Smooth muscle cell (in vitro differentiated cells): ENCODE measurements around the gene PSEN2. TPM values are rescaled to one million over a fixed set of nuclear protein-coding genes. Genes with fewer than 3 reads are reported as not detected.

Experiments used
- DNase-seq: peaks from one replicate; lab custom pipeline; 2025; ENCODE audit not compliant: unreplicated experiment; lab: John Stamatoyannopoulos, UW
- H2AFZ ChIP-seq: fragments of 200-600 bp; sonication (generic); 2 replicates; pipeline ENCODE4 v1.6.0; 2016; ENCODE audit warnings: antibody characterized with exemption, low read depth, mild to moderate bottlenecking
- H3F3A ChIP-seq: fragments of 200-600 bp; sonication (generic); 2 replicates; pipeline ENCODE4 v1.6.0; 2017; ENCODE audit warnings: antibody characterized with exemption, low read depth
- H3K27ac ChIP-seq: fragments of 200-600 bp; sonication (generic); 2 replicates; pipeline ENCODE4 v1.5.1; 2016; ENCODE audit warnings: low read depth, mild to moderate bottlenecking
- H3K27me3 ChIP-seq: fragments of 200-600 bp; sonication (generic); 2 replicates; pipeline ENCODE4 v1.6.1; 2016; ENCODE audit warnings: low read depth, mild to moderate bottlenecking
- H3K36me3 ChIP-seq: fragments of 200-600 bp; sonication (generic); 2 replicates; pipeline ENCODE4 v1.5.1; 2016; ENCODE audit warnings: low read depth
- H3K4me1 ChIP-seq: fragments of 200-600 bp; sonication (generic); 2 replicates; pipeline ENCODE4 v1.5.1; 2016; ENCODE audit warnings: low read depth
- H3K4me2 ChIP-seq: fragments of 200-600 bp; sonication (generic); 2 replicates; pipeline ENCODE4 v1.6.0; 2016; ENCODE audit warnings: mild to moderate bottlenecking
- H3K4me3 ChIP-seq: fragments of 200-600 bp; sonication (generic); 2 replicates; pipeline ENCODE4 v1.5.1; 2016; ENCODE audit warnings: mild to moderate bottlenecking
- H3K79me2 ChIP-seq: fragments of 200-600 bp; sonication (generic); 2 replicates; pipeline ENCODE4 v1.6.0; 2016; ENCODE audit warnings: low read depth, mild to moderate bottlenecking
- H3K9ac ChIP-seq: fragments of 200-600 bp; sonication (generic); 2 replicates; pipeline ENCODE4 v1.6.0; 2016; ENCODE audit warnings: low read depth
- H3K9me3 ChIP-seq: fragments of 200-600 bp; sonication (generic); replicated peaks from 2 replicates; pipeline ENCODE4 v1.5.1; 2016; ENCODE audit warnings: low read depth
- H4K20me1 ChIP-seq: fragments of 200-600 bp; sonication (generic); 2 replicates; pipeline ENCODE4 v1.6.0; 2016; ENCODE audit warnings: low read depth
- CTCF ChIP-seq: fragments of 200-600 bp; sonication (generic); IDR thresholded peaks from 2 replicates; pipeline ENCODE4 v1.5.1; 2017; ENCODE audit warnings: borderline replicate concordance, mild to moderate bottlenecking, antibody characterized with exemption; ENCODE audit not compliant: insufficient read depth, poor library complexity, severe bottlenecking
- WGBS: methylation state at CpG from one replicate; pipeline ENCODE4 v1.1.7; 2016; ENCODE audit warnings: low lambda C conversion rate; 5-methylcytosine and 5-hydroxymethylcytosine counted together
- polyA plus RNA-seq: library from polyadenylated mRNA; unstranded; fragments of >200 nt; fragmentation: Nextera tagmentation; extraction: Ambion mirVana; gene quantifications from 2 replicates; pipeline ENCODE4 v1.2.1, GENCODE V29; 2016
- total RNA-seq: library from RNA; depleted of rRNA; stranded (reverse); fragments of >200 nt; gene quantifications from 2 replicates; pipeline ENCODE4 v1.2.3, GENCODE V29; 2014

The PSEN2 gene
- total and polyA plus RNA-seq, 2 experiments from 2014 or later: 3.5 to 5.7 TPM

GRCh38 chr1:226888021-226888420 is 17.6 kb downstream of the PSEN2 start:
- 98% methylated on average over 8 of the region's 8 CpGs for WGBS
- Histone ChIP-seq H3K4me2 (no peak overlapping the region), H4K20me1 (no peaks in the 10 kb centered on the region), H3F3A (no peaks in the 10 kb centered on the region), H3K27ac (no peak overlapping the region), H3K79me2 (no peaks in the 10 kb centered on the region), H3K9ac (no peak overlapping the region), H3K9me3 (no peaks in the 10 kb centered on the region), H3K4me3 (no peak overlapping the region), H2AFZ (no peak overlapping the region), H3K4me1 (no peaks in the 10 kb centered on the region), H3K36me3 (no peaks in the 10 kb centered on the region), H3K27me3 (no peaks in the 10 kb centered on the region)
- TF ChIP-seq CTCF: no peak
- no peak for DNase-seq

GRCh38 chr1:226888816-226889215 is 18.4 kb downstream of the PSEN2 start:
- no peak overlapping the region for H3K4me3 ChIP-seq
- H3K36me3 ChIP-seq: no peaks in the 10 kb centered on the region
- no peaks in the 10 kb centered on the region for H4K20me1 ChIP-seq
- no peak overlapping the region for H2AFZ ChIP-seq
- H3K9me3 ChIP-seq: no peaks in the 10 kb centered on the region
- TF ChIP-seq CTCF: no peak
- H3K4me1 ChIP-seq: no peaks in the 10 kb centered on the region
- 98% methylated on average over 8 of the region's 8 CpGs for WGBS
- no peak overlapping the region for H3K4me2 ChIP-seq
- H3K27me3 ChIP-seq: no peaks in the 10 kb centered on the region
- DNase-seq: no peak
- H3F3A ChIP-seq: no peaks in the 10 kb centered on the region
- no peak overlapping the region for H3K27ac ChIP-seq
- H3K9ac ChIP-seq: no peak overlapping the region
- H3K79me2 ChIP-seq: no peaks in the 10 kb centered on the region

- TF ChIP-seq CTCF: no peak
- over 99% methylated on average over 12 of the region's 12 CpGs for WGBS
Observed at GRCh38 chr1:226889616-226890330, 19.4 kb downstream of the PSEN2 start.

More at GRCh38 chr1:226889616-226890330, 19.4 kb downstream of the PSEN2 start:
- Histone ChIP-seq H2AFZ (no peak overlapping the region), H3K9ac (no peak overlapping the region), H3K4me3 (no peak overlapping the region), H4K20me1 (no peaks in the 10 kb centered on the region), H3K36me3 (no peaks in the 10 kb centered on the region), H3K4me1 (no peaks in the 10 kb centered on the region), H3K27me3 (no peaks in the 10 kb centered on the region), H3F3A (no peaks in the 10 kb centered on the region), H3K79me2 (no peaks in the 10 kb centered on the region), H3K27ac (no peak overlapping the region), H3K4me2 (no peak overlapping the region), H3K9me3 (no peaks in the 10 kb centered on the region)
- no peak for DNase-seq
